NAMALWA (cell line): ENCODE measurements around the gene C6orf58.

Experiments used
- DNase-seq: peaks from one replicate; pipeline ENCODE4 v3.0.0-alpha.2; 2015; ENCODE audit warnings: low spot score

Gene C6orf58

GRCh38 chr6:127576874-127577273 is at the start of gene C6orf58:
Gene C6orf58, plus strand, starts transcription at chr6:127577174. Its CDS starts 12 bp downstream, at chr6:127577186.
- no peak for DNase-seq

GRCh38 chr6:127533011-127533410 is 44.0 kb upstream of the C6orf58 start:
- no peak for DNase-seq

GRCh38 chr6:127533736-127534135 is 43.2 kb upstream of the C6orf58 start:
- DNase-seq: no peak

GRCh38 chr6:127538750-127539264 is 38.2 kb upstream of the C6orf58 start:
- no peak for DNase-seq

- peak; percentile 33 for DNase-seq
Measured at GRCh38 chr6:127539272-127539671, 37.7 kb upstream of the C6orf58 start.

GRCh38 chr6:127547215-127547614 is 29.8 kb upstream of the C6orf58 start:
- DNase-seq: peak; percentile 31

GRCh38 chr6:127547904-127548649 is 28.9 kb upstream of the C6orf58 start:
- no peak for DNase-seq

GRCh38 chr6:127550403-127550802 is 26.6 kb upstream of the C6orf58 start:
- no peak for DNase-seq

GRCh38 chr6:127554435-127555006 is 22.5 kb upstream of the C6orf58 start:
- peak; percentile 61 for DNase-seq

GRCh38 chr6:127561660-127562059 is 15.3 kb upstream of the C6orf58 start:
- no peak for DNase-seq

- DNase-seq: no peak
Measured at GRCh38 chr6:127564761-127565160, 12.2 kb upstream of the C6orf58 start.

- no peak for DNase-seq
Measured at GRCh38 chr6:127566119-127566518, 10.9 kb upstream of the C6orf58 start.

GRCh38 chr6:127566651-127567050 is 10.3 kb upstream of the C6orf58 start:
- no peak for DNase-seq

GRCh38 chr6:127567476-127567875 is 9.5 kb upstream of the C6orf58 start:
- DNase-seq: no peak

GRCh38 chr6:127570739-127571389 is 6.1 kb upstream of the C6orf58 start:
- no peak for DNase-seq

- no peak for DNase-seq
Measured at GRCh38 chr6:127578900-127579299, 1.9 kb downstream of the C6orf58 start.

GRCh38 chr6:127581576-127581975 is 4.6 kb downstream of the C6orf58 start:
- no peak for DNase-seq

- DNase-seq: no peak
Measured at GRCh38 chr6:127582777-127583462, 5.9 kb downstream of the C6orf58 start.

- DNase-seq: no peak
Measured at GRCh38 chr6:127585123-127585522, 8.1 kb downstream of the C6orf58 start.

- DNase-seq: no peak
Measured at GRCh38 chr6:127586372-127586771, 9.4 kb downstream of the C6orf58 start.

GRCh38 chr6:127587875-127588274 is 10.9 kb downstream of the C6orf58 start:
- no peak for DNase-seq

- no peak for DNase-seq
Measured at GRCh38 chr6:127589135-127589534, 12.2 kb downstream of the C6orf58 start.
